ENCODE data around the gene KAT6B. TPM values are rescaled to one million over a fixed set of nuclear protein-coding genes. Genes with fewer than 3 reads are reported as not detected.

Gene KAT6B
- total RNA-seq, 4 donors from 2014 or later: 29.1 to 159 (median 61.2) TPM

GRCh38 chr10:74851831-74852230 lies 25.4 kb downstream of the KAT6B start:
- H3K27me3 ChIP-seq: no peaks in the 10 kb centered on the region
- H3K4me1 ChIP-seq: no peaks in the 10 kb centered on the region
- DNase-seq: no peak
- intact Hi-C loops (cut with DNase I; ENCODE audit: low total_unique reads): no loop called here
- no peak overlapping the region for H3K4me3 ChIP-seq
- H3K27ac ChIP-seq: peak overlapping the region in 1 of 2 donors; percentile 33
- TF ChIP-seq CTCF (IDR thresholded peaks at IDR 0.05) (no peak), POLR2A (IDR thresholded peaks at IDR 0.05) (no peak)
- H3K9me3 ChIP-seq: no peaks in the 10 kb centered on the region
- H3K36me3 ChIP-seq: no peaks in the 10 kb centered on the region

- Histone ChIP-seq H3K27me3 (no peaks in the 10 kb centered on the region), H3K27ac (peak overlapping the region in 1 of 2 donors; percentile 33), H3K4me1 (no peaks in the 10 kb centered on the region), H3K9me3 (no peaks in the 10 kb centered on the region), H3K4me3 (no peak overlapping the region), H3K36me3 (no peaks in the 10 kb centered on the region)
- intact Hi-C loops (cut with DNase I; ENCODE audit: low total_unique reads): no loop called here
- TF ChIP-seq CTCF (IDR thresholded peaks at IDR 0.05): no peak
- DNase-seq: no peak
These were observed 26.0 kb downstream of the KAT6B start for GRCh38 chr10:74852381-74852780.

GRCh38 chr10:74854610-74855009 lies 28.2 kb downstream of the KAT6B start:
- H3K9me3 ChIP-seq: no peaks in the 10 kb centered on the region
- no peak overlapping the region for H3K4me3 ChIP-seq
- TF ChIP-seq POLR2A (IDR thresholded peaks at IDR 0.05): no peak
- no peak for TF ChIP-seq CTCF (IDR thresholded peaks at IDR 0.05)
- H3K4me1 ChIP-seq: peaks cover 0 to 4% of the 10 kb centered on the region in 2 donors
- no peak for DNase-seq
- H3K36me3 ChIP-seq: no peaks in the 10 kb centered on the region
- peak overlapping the region in 1 of 2 donors; percentile 34 for H3K27ac ChIP-seq
- intact Hi-C loops (cut with DNase I; ENCODE audit: low total_unique reads): no loop called here
- no peaks in the 10 kb centered on the region for H3K27me3 ChIP-seq

- H3K4me1 ChIP-seq: peaks cover 0 to 4% of the 10 kb centered on the region in 2 donors
- TF ChIP-seq POLR2A (IDR thresholded peaks at IDR 0.05) (no peak), CTCF (IDR thresholded peaks at IDR 0.05) (no peak)
- no peak overlapping the region for H3K4me3 ChIP-seq
- no peaks in the 10 kb centered on the region for H3K9me3 ChIP-seq
- peak overlapping the region in 1 of 2 donors; percentile 34 for H3K27ac ChIP-seq
- DNase-seq: no peak
- H3K36me3 ChIP-seq: no peaks in the 10 kb centered on the region
- H3K27me3 ChIP-seq: no peaks in the 10 kb centered on the region
- intact Hi-C loops (cut with DNase I; ENCODE audit: low total_unique reads): no loop called here
These were observed 28.6 kb downstream of the KAT6B start for GRCh38 chr10:74855027-74855426.

- TF ChIP-seq CTCF (IDR thresholded peaks at IDR 0.05) (no peak), POLR2A (IDR thresholded peaks at IDR 0.05) (no peak)
- H3K27me3 ChIP-seq: no peaks in the 10 kb centered on the region
- no peaks in the 10 kb centered on the region for H3K36me3 ChIP-seq
- H3K27ac ChIP-seq: peak overlapping the region in 1 of 2 donors; percentile 34
- intact Hi-C loops (cut with DNase I; ENCODE audit: low total_unique reads): no loop called here
- no peak overlapping the region for H3K4me3 ChIP-seq
- no peak for DNase-seq
- no peaks in the 10 kb centered on the region for H3K9me3 ChIP-seq
- peaks cover 0 to 4% of the 10 kb centered on the region in 2 donors for H3K4me1 ChIP-seq
These were observed 29.0 kb downstream of the KAT6B start for GRCh38 chr10:74855439-74855838.

Data from uterus (tissue), 4 donors.